ENCODE data around the gene ALG3. TPM values are rescaled to one million over a fixed set of nuclear protein-coding genes. Genes with fewer than 3 reads are reported as not detected.

Gene ALG3
- total and polyA plus RNA-seq, 2 experiments from 2014 or later = 40.2 to 52.4 TPM

- Histone ChIP-seq H3K27ac (no peak overlapping the region), H3K9me3 (ENCODE audit: low read depth) (no peaks in the 10 kb centered on the region), H3K4me3 (no peak overlapping the region), H3K27me3 (peaks cover 29% of the 10 kb centered on the region), H3K36me3 (no peaks in the 10 kb centered on the region), H3K4me1 (ENCODE audit: low read depth) (no peaks in the 10 kb centered on the region)
- no peak for DNase-seq (ENCODE audit: low read depth in 1 of 2, low spot score in 1 of 2)
- no peak for TF ChIP-seq CTCF (IDR thresholded peaks at IDR 0.05; ENCODE audit: low read depth, low read length)
These were observed 41.6 kb upstream of the ALG3 start for GRCh38 chr3:184290331-184290730.

GRCh38 chr3:184289426-184289938, 40.7 kb upstream of the ALG3 start:
- Histone ChIP-seq H3K9me3 (ENCODE audit: low read depth) (no peaks in the 10 kb centered on the region), H3K36me3 (no peaks in the 10 kb centered on the region), H3K4me3 (no peak overlapping the region), H3K27me3 (peaks cover 29% of the 10 kb centered on the region), H3K4me1 (ENCODE audit: low read depth) (no peaks in the 10 kb centered on the region), H3K27ac (no peak overlapping the region)
- peak; percentile 71 for TF ChIP-seq CTCF (IDR thresholded peaks at IDR 0.05; ENCODE audit: low read depth, low read length)
- DNase-seq (ENCODE audit: low read depth in 1 of 2, low spot score in 1 of 2) = peak; percentile 53 to 65

- no peaks in the 10 kb centered on the region for H3K36me3 ChIP-seq
- H3K27me3 ChIP-seq = peaks cover 41% of the 10 kb centered on the region
- peak; percentile 71 to 92 for DNase-seq (ENCODE audit: low read depth in 1 of 2, low spot score in 1 of 2)
- TF ChIP-seq CTCF (IDR thresholded peaks at IDR 0.05; ENCODE audit: low read depth, low read length) = peak; percentile 64
- no peak overlapping the region for H3K27ac ChIP-seq
- no peaks in the 10 kb centered on the region for H3K4me1 ChIP-seq (ENCODE audit: low read depth)
- no peaks in the 10 kb centered on the region for H3K9me3 ChIP-seq (ENCODE audit: low read depth)
- H3K4me3 ChIP-seq = no peak overlapping the region
These were observed 35.9 kb upstream of the ALG3 start for GRCh38 chr3:184284696-184285095.

GRCh38 chr3:184283681-184284080, 34.9 kb upstream of the ALG3 start:
- H3K27me3 ChIP-seq = peaks cover 49% of the 10 kb centered on the region
- no peak for TF ChIP-seq CTCF (IDR thresholded peaks at IDR 0.05; ENCODE audit: low read depth, low read length)
- H3K36me3 ChIP-seq = no peaks in the 10 kb centered on the region
- H3K9me3 ChIP-seq (ENCODE audit: low read depth) = no peaks in the 10 kb centered on the region
- DNase-seq (ENCODE audit: low read depth in 1 of 2, low spot score in 1 of 2) = no peak
- no peak overlapping the region for H3K27ac ChIP-seq
- no peaks in the 10 kb centered on the region for H3K4me1 ChIP-seq (ENCODE audit: low read depth)
- no peak overlapping the region for H3K4me3 ChIP-seq

- H3K27ac ChIP-seq = no peak overlapping the region
- H3K36me3 ChIP-seq = no peaks in the 10 kb centered on the region
- H3K9me3 ChIP-seq (ENCODE audit: low read depth) = no peaks in the 10 kb centered on the region
- peaks cover 53% of the 10 kb centered on the region for H3K27me3 ChIP-seq
- TF ChIP-seq CTCF (IDR thresholded peaks at IDR 0.05; ENCODE audit: low read depth, low read length) = no peak
- no peaks in the 10 kb centered on the region for H3K4me1 ChIP-seq (ENCODE audit: low read depth)
- no peak overlapping the region for H3K4me3 ChIP-seq
- no peak for DNase-seq (ENCODE audit: low read depth in 1 of 2, low spot score in 1 of 2)
These were observed 34.2 kb upstream of the ALG3 start for GRCh38 chr3:184282941-184283340.

GRCh38 chr3:184277366-184277765, 28.6 kb upstream of the ALG3 start:
- peaks cover 9% of the 10 kb centered on the region for H3K4me1 ChIP-seq (ENCODE audit: low read depth)
- H3K4me3 ChIP-seq = no peak overlapping the region
- H3K27ac ChIP-seq = no peak overlapping the region
- H3K9me3 ChIP-seq (ENCODE audit: low read depth) = no peaks in the 10 kb centered on the region
- no peak for DNase-seq (ENCODE audit: low read depth in 1 of 2, low spot score in 1 of 2)
- H3K36me3 ChIP-seq = no peaks in the 10 kb centered on the region
- H3K27me3 ChIP-seq = peaks cover 73% of the 10 kb centered on the region
- no peak for TF ChIP-seq CTCF (IDR thresholded peaks at IDR 0.05; ENCODE audit: low read depth, low read length)

Measured in cardiac muscle cell (in vitro differentiated cells and primary cell).